H1 (cell line): ENCODE results near the gene RHBDL2. TPM values are rescaled to one million over a fixed set of nuclear protein-coding genes. Genes with fewer than 3 reads are reported as not detected.
A peak's percentile ranks its signal among the peaks of the same experiment; 100 is the strongest.

Experiments
- ASH2L ChIP-seq: fragments of 200-600, 300-600 bp; sonication (generic); IDR thresholded peaks from one replicate; pipeline ENCODE4 v1.7.1; 2017; ENCODE audit warnings: low read length
- EGR1 ChIP-seq: IDR thresholded peaks from 2 replicates; pipeline ENCODE4 v1.6.1; 2011; ENCODE audit warnings: low read depth, low read length, borderline replicate concordance
- FOSL1 ChIP-seq: IDR thresholded peaks from 2 replicates; pipeline ENCODE4 v1.6.1; 2011; ENCODE audit warnings: mild to moderate bottlenecking, low read depth, low read length, moderate library complexity; ENCODE audit not compliant: insufficient read depth
- KDM4A ChIP-seq: IDR thresholded peaks from one replicate; pipeline ENCODE4 v1.7.1; 2012; ENCODE audit warnings: low read depth, mild to moderate bottlenecking, moderate library complexity, low read length, inconsistent platforms; ENCODE audit not compliant: severe bottlenecking
- SAP30 ChIP-seq: fragments of 300-600 bp; sonication (generic); IDR thresholded peaks from 2 replicates; pipeline ENCODE4 v1.7.1; 2012; ENCODE audit warnings: low read length, moderate library complexity, mild to moderate bottlenecking, inconsistent platforms; ENCODE audit not compliant: insufficient read depth, insufficient replicate concordance
- TBP ChIP-seq: IDR thresholded peaks from 2 replicates; pipeline ENCODE4 v1.6.1; 2011; ENCODE audit warnings: low read depth, low read length, improper control_type of control experiment
- USF2 ChIP-seq: IDR thresholded peaks from 2 replicates; pipeline ENCODE4 v1.6.1; 2011; ENCODE audit warnings: low read length, improper control_type of control experiment
- polyA plus RNA-seq, 7 experiments: library from polyadenylated mRNA; depleted of rRNA in 3 of 7; stranded (reverse) in 5 of 7; unstranded in 2 of 7; fragments of >200 nt in 5 of 7; fragments of 200-250 nt in 2 of 7; gene quantifications; 1 replicate in 5 of 7; 2 replicates in 1 of 7; 4 replicates in 1 of 7; pipeline versions ENCODE4 v1.2.1 to v1.2.3, GENCODE V29; 2011 to 2013; ENCODE audit warnings: missing spikeins in 2 of 7, mixed read lengths in 2 of 7
- total RNA-seq: library from RNA; stranded (reverse); fragmentation: NEBNext Ultra II Directional; extraction: Animal tissue kit (Norgen Biotek cat#: 25700); gene quantifications from 2 replicates; pipeline ENCODE4 v1.2.1, GENCODE V29; 2021

The RHBDL2 gene
- total and polyA plus RNA-seq, 2 of the 8 experiments (the other 6 are each of a cell fraction or from before 2014, with no cell fraction given) = 0.42 to 0.84 TPM

- TF ChIP-seq FOSL1 = no peak
- peak; percentile 83 for TF ChIP-seq ASH2L
- TF ChIP-seq SAP30 = no peak
- peak; percentile 45 for TF ChIP-seq KDM4A
- no peak for TF ChIP-seq TBP
- TF ChIP-seq EGR1 = peak; percentile 36; the same call in 1 of the 2 replicates
- TF ChIP-seq USF2 = peak; percentile 100
- TF ChIP-seq, all 59 proteins: peak for 18
Measured at GRCh38 chr1:38859561-38860453, 81.8 kb downstream of the RHBDL2 start, which contains the start of gene RRAGC (continued).
